ENCODE results near the gene THUMPD3. TPM values are rescaled to one million over a fixed set of nuclear protein-coding genes. Genes with fewer than 3 reads are reported as not detected.

THUMPD3 gene
- total and polyA plus RNA-seq, 11 donors = 25.3 to 65.5 (median 51.5) TPM

DNA sequence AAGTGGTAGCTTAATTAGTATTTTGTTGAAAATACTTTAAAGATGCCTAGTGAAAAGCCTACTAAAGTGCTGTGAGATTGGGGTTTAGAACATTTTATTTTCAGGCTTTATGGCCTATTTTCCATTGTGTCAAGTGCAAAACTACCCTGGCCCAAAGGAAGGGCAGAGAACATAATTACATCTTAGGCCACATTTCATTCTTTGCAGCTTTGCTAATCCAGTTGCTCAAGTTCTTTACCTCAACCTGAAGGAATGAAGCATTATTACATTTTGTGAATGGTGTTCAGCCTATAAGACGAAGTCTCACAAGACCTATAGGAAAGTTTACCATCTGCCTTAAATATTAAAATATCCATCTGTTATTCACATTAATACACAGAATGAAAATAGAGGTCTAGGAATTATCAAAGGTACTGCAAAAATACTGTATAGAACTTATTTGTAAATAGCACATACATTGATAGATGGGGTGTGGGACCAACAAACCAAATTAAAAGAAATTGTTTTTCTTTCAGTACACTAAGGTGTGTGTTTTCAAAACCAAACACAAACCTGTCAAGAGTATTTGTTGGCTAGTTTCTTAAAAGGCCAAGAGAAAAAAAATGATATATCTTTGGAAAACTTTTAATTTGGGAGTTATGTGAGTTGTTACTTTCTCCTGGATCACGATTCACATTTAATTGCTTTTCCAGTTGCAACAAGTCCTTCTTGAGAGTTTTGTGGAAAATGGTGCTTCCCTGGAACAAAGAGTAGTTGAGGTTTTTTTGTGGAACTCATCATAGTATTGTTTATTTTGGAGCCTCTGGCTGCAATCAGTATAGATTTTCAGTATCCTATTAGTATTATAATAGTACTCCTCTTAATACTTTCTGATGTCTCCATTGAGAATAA, 22.6 kb downstream of the THUMPD3 start:
- 75 to 79% (median 75%) methylated on average over 2 of the region's 2 CpGs for WGBS, 4 donors
- Histone ChIP-seq H3K4me3 (no peak overlapping the region), H3K9me3 (no peaks in the 10 kb centered on the region), H3K36me3 (peaks cover 0 to 98% (median 88%) of the 10 kb centered on the region in 9 donors), H3K27ac (no peak overlapping the region), H3K27me3 (no peaks in the 10 kb centered on the region), H3K4me1 (peaks cover 0 to 7% (median 0%) of the 10 kb centered on the region in 12 donors)
- DNase-seq (no peak), ATAC-seq (no peak)
- TF ChIP-seq, protein P1, sequence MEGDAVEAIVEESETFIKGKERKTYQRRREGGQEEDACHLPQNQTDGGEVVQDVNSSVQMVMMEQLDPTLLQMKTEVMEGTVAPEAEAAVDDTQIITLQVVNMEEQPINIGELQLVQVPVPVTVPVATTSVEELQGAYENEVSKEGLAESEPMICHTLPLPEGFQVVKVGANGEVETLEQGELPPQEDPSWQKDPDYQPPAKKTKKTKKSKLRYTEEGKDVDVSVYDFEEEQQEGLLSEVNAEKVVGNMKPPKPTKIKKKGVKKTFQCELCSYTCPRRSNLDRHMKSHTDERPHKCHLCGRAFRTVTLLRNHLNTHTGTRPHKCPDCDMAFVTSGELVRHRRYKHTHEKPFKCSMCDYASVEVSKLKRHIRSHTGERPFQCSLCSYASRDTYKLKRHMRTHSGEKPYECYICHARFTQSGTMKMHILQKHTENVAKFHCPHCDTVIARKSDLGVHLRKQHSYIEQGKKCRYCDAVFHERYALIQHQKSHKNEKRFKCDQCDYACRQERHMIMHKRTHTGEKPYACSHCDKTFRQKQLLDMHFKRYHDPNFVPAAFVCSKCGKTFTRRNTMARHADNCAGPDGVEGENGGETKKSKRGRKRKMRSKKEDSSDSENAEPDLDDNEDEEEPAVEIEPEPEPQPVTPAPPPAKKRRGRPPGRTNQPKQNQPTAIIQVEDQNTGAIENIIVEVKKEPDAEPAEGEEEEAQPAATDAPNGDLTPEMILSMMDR (IDR thresholded peaks at IDR 0.05) = no peak
- TF ChIP-seq POLR2A (IDR thresholded peaks at IDR 0.05) = no peak
- intact Hi-C loops (cut with DNase I) = loop anchor here in 1 of 10 donors (5.0 kb wide), 1 partner anchor 52 kb away; no protein-coding TSS in a partner anchor

DNA sequence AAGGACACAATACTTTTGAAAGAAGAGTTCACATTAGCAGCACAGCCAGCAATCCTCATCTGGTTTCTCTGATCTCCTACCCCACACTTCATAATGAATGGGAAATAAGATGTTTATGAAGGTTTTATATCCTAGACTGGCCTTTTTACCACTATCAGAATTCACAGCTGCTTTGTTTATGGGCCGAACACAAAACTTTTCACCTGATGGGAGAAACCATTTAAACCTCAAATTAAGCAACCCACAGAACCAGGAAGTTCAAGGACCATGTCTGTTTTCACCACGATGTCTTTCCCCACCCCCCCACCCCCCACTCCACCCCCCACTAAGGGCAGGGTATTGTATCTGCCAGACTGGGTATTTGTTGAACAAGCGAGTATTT, 23.2 kb downstream of the THUMPD3 start:
- no peak overlapping the region for H3K27ac ChIP-seq
- H3K27me3 ChIP-seq = no peaks in the 10 kb centered on the region
- DNase-seq (no peak), ATAC-seq (no peak)
- WGBS, 4 donors = 68 to 80% (median 75%) methylated on average over 3 of the region's 3 CpGs
- no peaks in the 10 kb centered on the region for H3K9me3 ChIP-seq
- no peak for TF ChIP-seq POLR2A (IDR thresholded peaks at IDR 0.05)
- TF ChIP-seq, protein P1 (IDR thresholded peaks at IDR 0.05) = no peak
- no peak overlapping the region for H3K4me3 ChIP-seq
- H3K4me1 ChIP-seq = peaks cover 0 to 10% (median 0%) of the 10 kb centered on the region in 12 donors
- peaks cover 0 to 98% (median 88%) of the 10 kb centered on the region in 9 donors for H3K36me3 ChIP-seq
- intact Hi-C loops (cut with DNase I) = loop anchor here in 1 of 10 donors (5.0 kb wide), 1 partner anchor 51 kb away; no protein-coding TSS in a partner anchor

DNA sequence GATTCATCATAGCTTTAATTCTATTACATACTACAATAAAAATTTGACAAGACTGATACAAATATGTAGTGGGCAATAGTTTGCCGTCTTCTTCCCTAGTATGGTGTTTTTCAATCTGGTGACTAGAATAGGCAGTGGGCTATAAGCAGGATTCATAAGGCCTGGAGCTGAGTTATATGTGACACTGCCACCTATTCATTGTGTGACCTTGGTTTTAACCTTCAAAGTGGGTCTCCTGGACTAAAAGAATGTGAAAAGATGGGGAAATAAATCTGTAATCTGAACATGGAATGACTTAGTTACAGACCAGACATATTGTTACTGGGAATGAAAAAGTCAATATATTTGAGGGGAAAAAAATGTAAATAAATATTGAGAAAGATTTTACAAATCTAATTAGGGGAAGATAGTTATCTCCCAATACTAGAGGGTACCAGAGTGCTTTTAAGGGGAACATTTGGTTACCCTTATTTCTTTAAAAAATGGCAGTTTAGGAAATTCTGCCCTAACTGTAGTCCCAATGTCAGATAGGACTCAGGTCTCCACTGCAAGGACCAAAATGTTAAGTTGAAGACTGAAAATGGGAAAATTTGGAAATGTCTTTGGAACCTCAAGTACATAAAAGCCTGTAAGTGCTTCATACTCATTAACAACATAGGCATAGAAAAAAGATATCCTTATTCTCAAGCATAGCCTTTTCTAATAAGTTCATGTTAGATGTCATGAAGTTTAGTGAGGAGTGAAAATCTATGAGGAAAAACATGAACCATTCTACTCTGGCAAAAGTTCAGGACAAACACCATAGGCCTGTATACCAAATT, 23.9 kb downstream of the THUMPD3 start:
- no peak for DNase-seq
- H3K27me3 ChIP-seq = no peaks in the 10 kb centered on the region
- ATAC-seq = no peak
- no peak overlapping the region for H3K27ac ChIP-seq
- H3K4me3 ChIP-seq = no peak overlapping the region
- H3K4me1 ChIP-seq = peaks cover 0 to 16% (median 6%) of the 10 kb centered on the region in 12 donors
- H3K36me3 ChIP-seq = peaks cover 0 to 100% (median 90%) of the 10 kb centered on the region in 9 donors
- 0 to 75% (median 43%) methylated on average over 1 of the region's 1 CpG for whole genome bisulfite sequencing, 4 donors
- no peaks in the 10 kb centered on the region for H3K9me3 ChIP-seq
- TF ChIP-seq, protein P1 (IDR thresholded peaks at IDR 0.05) = no peak
- TF ChIP-seq POLR2A (IDR thresholded peaks at IDR 0.05) = no peak
- intact Hi-C loops (cut with DNase I) = loop anchor here in 1 of 10 donors (5.0 kb wide), 1 partner anchor 51 kb away; no protein-coding TSS in a partner anchor

DNA sequence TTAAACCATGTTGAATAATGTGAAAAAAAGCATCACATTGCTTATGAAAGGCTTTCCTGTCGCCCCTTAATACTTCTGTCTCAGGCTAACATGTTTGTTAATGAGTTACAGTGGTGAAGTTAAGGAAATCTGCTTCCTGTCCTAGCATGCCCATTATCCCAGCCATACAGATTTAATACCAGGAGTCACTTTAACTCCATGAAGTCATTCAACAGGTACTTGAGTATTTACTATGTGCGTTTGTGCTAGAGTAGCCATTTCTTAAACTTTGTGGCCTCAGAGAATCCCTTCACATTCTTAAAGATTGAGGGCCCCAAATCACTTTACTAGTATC, 24.4 kb downstream of the THUMPD3 start:
- H3K4me3 ChIP-seq = no peak overlapping the region
- DNase-seq (no peak), ATAC-seq (no peak)
- peaks cover 0 to 98% (median 95%) of the 10 kb centered on the region in 9 donors for H3K36me3 ChIP-seq
- H3K27me3 ChIP-seq = no peaks in the 10 kb centered on the region
- H3K9me3 ChIP-seq = no peaks in the 10 kb centered on the region
- no peak for TF ChIP-seq POLR2A (IDR thresholded peaks at IDR 0.05)
- TF ChIP-seq, protein P1 (IDR thresholded peaks at IDR 0.05) = no peak
- WGBS, 4 donors = 76 to 88% (median 81%) methylated on average over 2 of the region's 2 CpGs
- H3K4me1 ChIP-seq = peaks cover 0 to 22% (median 11%) of the 10 kb centered on the region in 12 donors
- H3K27ac ChIP-seq = no peak overlapping the region
- intact Hi-C loops (cut with DNase I) = loop anchor here in 1 of 10 donors (5.0 kb wide), 1 partner anchor 50 kb away; no protein-coding TSS in a partner anchor
